HL-60 (cell line): Measurements from ENCODE around the gene LSS.

Source experiments
- DNase-seq, 2 experiments: peaks; one replicate each; pipeline ENCODE4 v3.0.0-alpha.2; 2010 to 2020; ENCODE audit warnings: low read depth in 1 of 2, low spot score in 1 of 2
- H3K27ac ChIP-seq: fragments of 250-450 bp; sonication (Bioruptor Pico); replicated peaks from 2 replicates; pipeline ENCODE4 v1.5.1; 2020; ENCODE audit warnings: mild to moderate bottlenecking, moderate library complexity
- H3K27me3 ChIP-seq: fragments of 250-450 bp; sonication (Bioruptor Pico); 2 replicates; pipeline ENCODE4 v1.5.1; 2021; ENCODE audit warnings: mild to moderate bottlenecking, moderate library complexity; ENCODE audit not compliant: insufficient read depth, poor library complexity, severe bottlenecking
- H3K4me3 ChIP-seq: replicated peaks from 2 replicates; pipeline ENCODE4 v1.5.1; 2011; ENCODE audit warnings: mild to moderate bottlenecking, control low read depth, low read length; ENCODE audit not compliant: insufficient read depth
- GABPA ChIP-seq: IDR thresholded peaks from 2 replicates; pipeline ENCODE4 v1.6.1; 2012; ENCODE audit warnings: low read depth
- POLR2AphosphoS5 ChIP-seq: IDR thresholded peaks from 2 replicates; pipeline ENCODE4 v1.6.1; 2012; ENCODE audit warnings: low read depth
- SPI1 ChIP-seq: IDR thresholded peaks from 2 replicates; pipeline ENCODE4 v1.6.1; 2012; ENCODE audit warnings: low read depth, mild to moderate bottlenecking, borderline replicate concordance
- TF ChIP-seq, protein P1 (sequence below): IDR thresholded peaks from one replicate; pipeline ENCODE4 v1.5.1; 2011; ENCODE audit warnings: low read length, control low read depth, inconsistent platforms; ENCODE audit not compliant: insufficient read depth
- TF ChIP-seq, protein P2 (sequence below): IDR thresholded peaks from 2 replicates; pipeline ENCODE4 v1.6.1; 2012; ENCODE audit warnings: low read depth; ENCODE audit not compliant: insufficient replicate concordance

The LSS gene

DNA sequence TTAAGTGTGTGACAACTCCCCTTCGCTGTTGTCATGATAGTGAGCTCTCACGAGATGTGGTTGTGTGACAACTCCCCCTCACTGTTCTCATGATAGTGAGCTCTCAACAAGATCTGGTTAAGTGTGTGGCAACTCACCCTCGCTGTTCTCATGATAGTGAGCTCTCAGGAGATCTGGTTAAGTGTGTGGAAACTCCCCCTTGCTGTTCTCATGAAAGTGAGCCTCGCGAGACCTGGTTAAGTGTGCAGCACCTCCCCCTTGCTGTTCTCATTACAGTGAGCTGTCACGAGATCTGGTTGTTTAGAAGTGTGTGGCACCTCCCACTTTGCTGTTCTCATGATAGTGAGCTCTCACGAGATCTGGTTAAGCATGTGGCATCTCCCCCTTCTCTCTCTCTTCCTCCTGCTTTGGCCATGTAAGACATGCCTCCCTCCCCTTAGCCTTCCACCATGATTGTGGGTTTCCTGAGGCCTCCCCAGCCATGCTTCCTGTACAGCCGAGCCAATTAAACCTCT is 25.1 kb upstream of the LSS start:
- Histone ChIP-seq H3K4me3 (no peak overlapping the region), H3K27me3 (no peaks in the 10 kb centered on the region), H3K27ac (0 out of 2 replicates have a peak overlapping the region, but pooled peaks have one; percentile 14)
- TF ChIP-seq, protein P1, sequence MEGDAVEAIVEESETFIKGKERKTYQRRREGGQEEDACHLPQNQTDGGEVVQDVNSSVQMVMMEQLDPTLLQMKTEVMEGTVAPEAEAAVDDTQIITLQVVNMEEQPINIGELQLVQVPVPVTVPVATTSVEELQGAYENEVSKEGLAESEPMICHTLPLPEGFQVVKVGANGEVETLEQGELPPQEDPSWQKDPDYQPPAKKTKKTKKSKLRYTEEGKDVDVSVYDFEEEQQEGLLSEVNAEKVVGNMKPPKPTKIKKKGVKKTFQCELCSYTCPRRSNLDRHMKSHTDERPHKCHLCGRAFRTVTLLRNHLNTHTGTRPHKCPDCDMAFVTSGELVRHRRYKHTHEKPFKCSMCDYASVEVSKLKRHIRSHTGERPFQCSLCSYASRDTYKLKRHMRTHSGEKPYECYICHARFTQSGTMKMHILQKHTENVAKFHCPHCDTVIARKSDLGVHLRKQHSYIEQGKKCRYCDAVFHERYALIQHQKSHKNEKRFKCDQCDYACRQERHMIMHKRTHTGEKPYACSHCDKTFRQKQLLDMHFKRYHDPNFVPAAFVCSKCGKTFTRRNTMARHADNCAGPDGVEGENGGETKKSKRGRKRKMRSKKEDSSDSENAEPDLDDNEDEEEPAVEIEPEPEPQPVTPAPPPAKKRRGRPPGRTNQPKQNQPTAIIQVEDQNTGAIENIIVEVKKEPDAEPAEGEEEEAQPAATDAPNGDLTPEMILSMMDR, result no peak
- no peak for TF ChIP-seq POLR2AphosphoS5
- peak; percentile 20 to 32 for DNase-seq

DNA sequence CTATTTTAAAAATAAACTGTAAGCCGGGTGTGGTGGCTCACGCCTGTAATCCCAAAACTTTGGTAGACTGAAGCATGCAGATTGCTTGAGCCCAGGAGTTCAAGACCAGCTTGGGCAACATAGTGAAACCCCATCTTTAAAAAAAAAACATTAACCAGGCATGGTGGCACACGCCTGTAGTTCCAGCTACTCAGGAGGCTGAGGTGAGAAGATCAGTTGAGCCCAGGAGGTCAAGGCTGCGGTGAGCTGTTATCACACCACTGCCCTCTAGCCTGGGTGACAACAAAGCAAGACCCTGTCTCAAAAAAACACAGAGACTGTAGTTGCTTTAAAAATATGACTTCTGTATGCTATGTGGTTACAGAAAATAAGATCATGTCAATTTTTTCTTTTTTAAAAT is 24.3 kb upstream of the LSS start:
- DNase-seq, result no peak
- Histone ChIP-seq H3K27me3 (no peaks in the 10 kb centered on the region), H3K27ac (no peak overlapping the region), H3K4me3 (no peak overlapping the region)
- TF ChIP-seq POLR2AphosphoS5, result no peak
- no peak for TF ChIP-seq SPI1
- TF ChIP-seq, protein P2, sequence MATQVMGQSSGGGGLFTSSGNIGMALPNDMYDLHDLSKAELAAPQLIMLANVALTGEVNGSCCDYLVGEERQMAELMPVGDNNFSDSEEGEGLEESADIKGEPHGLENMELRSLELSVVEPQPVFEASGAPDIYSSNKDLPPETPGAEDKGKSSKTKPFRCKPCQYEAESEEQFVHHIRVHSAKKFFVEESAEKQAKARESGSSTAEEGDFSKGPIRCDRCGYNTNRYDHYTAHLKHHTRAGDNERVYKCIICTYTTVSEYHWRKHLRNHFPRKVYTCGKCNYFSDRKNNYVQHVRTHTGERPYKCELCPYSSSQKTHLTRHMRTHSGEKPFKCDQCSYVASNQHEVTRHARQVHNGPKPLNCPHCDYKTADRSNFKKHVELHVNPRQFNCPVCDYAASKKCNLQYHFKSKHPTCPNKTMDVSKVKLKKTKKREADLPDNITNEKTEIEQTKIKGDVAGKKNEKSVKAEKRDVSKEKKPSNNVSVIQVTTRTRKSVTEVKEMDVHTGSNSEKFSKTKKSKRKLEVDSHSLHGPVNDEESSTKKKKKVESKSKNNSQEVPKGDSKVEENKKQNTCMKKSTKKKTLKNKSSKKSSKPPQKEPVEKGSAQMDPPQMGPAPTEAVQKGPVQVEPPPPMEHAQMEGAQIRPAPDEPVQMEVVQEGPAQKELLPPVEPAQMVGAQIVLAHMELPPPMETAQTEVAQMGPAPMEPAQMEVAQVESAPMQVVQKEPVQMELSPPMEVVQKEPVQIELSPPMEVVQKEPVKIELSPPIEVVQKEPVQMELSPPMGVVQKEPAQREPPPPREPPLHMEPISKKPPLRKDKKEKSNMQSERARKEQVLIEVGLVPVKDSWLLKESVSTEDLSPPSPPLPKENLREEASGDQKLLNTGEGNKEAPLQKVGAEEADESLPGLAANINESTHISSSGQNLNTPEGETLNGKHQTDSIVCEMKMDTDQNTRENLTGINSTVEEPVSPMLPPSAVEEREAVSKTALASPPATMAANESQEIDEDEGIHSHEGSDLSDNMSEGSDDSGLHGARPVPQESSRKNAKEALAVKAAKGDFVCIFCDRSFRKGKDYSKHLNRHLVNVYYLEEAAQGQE, result no peak
- TF ChIP-seq, protein P1, result no peak

DNA sequence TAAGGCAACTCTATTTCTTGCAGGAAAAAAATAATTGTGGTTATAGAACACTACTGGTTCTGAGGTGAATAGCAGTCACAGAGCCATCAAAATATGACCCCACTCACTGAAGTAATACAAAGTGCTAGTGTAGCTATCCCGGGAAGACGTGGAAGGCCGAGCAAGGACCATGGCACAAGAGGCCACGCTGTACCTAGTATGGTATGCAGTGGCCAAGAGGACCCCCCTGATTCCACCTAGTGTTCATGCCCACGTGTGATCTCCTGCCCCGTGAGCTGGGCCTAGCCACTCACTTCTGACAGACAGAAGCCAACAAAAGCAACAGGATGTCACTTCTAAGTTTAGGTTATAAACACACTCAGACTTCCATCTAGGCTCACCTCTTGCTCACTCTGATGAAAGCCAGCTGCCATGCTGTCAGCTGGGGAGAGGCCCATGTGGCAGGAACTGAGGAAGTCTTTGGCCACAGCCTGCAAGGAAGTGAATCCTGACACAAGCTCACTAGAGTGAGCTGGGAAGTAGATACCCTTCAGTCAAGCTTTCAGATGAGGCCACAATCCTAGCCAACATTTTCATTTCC is 21.7 kb upstream of the LSS start:
- Histone ChIP-seq H3K4me3 (no peak overlapping the region), H3K27ac (no peak overlapping the region), H3K27me3 (no peaks in the 10 kb centered on the region)
- TF ChIP-seq SPI1, result peak; percentile 45; the same call in 1 of the 2 replicates
- TF ChIP-seq, protein P1, result no peak
- peak in 1 of 2 experiments; percentile 33 for DNase-seq

DNA sequence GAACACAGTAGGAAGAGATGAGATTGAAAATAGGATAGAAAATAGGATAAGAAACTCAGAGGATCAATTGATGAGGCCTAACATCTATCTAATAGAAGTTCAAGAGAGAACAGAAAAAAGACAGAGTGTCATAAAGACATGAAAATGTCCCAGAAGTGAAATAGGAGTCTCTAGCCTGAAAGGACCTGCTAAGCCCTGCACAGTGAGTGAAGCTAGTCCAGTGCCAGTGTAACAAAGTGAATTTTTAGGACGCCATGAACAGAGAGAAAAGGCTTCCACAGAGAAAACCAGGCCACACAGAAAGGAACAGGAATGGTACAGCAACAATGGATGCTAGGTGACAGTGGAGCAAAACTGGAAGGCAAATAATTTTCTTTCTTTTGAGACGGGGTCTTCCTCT is 20.3 kb upstream of the LSS start:
- TF ChIP-seq GABPA (no peak), SPI1 (no peak), POLR2AphosphoS5 (no peak)
- TF ChIP-seq, protein P1, result no peak
- TF ChIP-seq, protein P2, result no peak
- Histone ChIP-seq H3K27me3 (no peaks in the 10 kb centered on the region), H3K27ac (no peak overlapping the region), H3K4me3 (no peak overlapping the region)
- no peak for DNase-seq
